Stimulated activated naive CD8-positive, alpha-beta T cell treated with anti-CD3 and anti-CD28 coated beads, Interleukin-15, Interleukin-2, amounts not matched to agents 100 U/mL and 50 U/mL, for 24 hours (primary cell): ENCODE measurements around the gene IFITM10.
"Not testable (repeated sequence)": the region's sequence is repeated elsewhere in the genome, so short reads cannot be mapped to it uniquely, and the experiment has no call there.

ENCODE experiments used
- ATAC-seq: fragments of 150-1000 bp; cut with Tn5 transposase; one replicate; pipeline ENCODE4 v1.10.0; 2021
- DNase-seq: peaks from one replicate; pipeline ENCODE4 v3.0.0; 2021

The IFITM10 gene

GRCh38 chr11:1778141-1778911 lies 27.9 kb upstream of the IFITM10 start:
- DNase-seq (no peak), ATAC-seq (no peak)

- ATAC-seq (no peak), DNase-seq (no peak)
These were observed 27.3 kb upstream of the IFITM10 start for GRCh38 chr11:1777737-1778136.

DNA sequence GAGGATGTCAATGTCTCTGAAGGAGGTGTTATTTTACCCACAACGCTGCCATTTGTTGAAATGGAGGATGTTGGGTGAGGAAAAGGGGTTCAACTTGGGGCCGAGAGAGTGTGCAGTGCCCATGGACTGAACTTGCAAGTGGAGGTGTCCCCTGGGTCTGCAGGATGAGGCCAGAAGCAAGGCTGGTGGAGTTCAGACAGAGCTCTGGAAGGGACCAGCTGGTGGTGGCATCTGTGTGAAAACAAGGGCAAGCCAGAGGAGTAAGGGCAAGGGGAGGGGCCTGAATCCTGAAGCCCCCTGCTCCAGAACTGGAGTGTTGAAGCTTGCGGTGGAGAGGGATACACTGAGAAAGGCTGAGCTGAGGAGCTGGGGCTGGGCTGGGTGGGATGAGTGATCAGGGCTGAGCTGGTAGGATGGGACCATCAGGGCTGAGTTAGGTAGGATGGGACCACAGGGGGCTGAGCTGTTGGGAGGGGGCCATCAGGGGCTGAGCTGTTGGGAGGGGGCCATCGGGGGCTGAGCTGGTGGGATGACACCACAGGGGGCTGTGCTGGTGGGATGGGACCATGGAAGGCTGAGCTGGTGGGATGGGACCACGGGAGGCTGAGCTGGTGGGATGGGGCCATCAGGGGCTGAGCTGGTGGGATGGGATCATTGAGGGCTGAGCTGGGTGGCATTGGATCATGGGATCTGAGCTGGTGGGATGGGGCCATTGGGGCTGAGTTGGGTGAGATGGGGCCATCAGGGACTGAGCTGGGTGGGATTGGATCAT lies 26.7 kb upstream of the IFITM10 start:
- ATAC-seq = no peak
- no peak for DNase-seq

- no peak for ATAC-seq
- DNase-seq = no peak
These were observed 26.0 kb upstream of the IFITM10 start for GRCh38 chr11:1776331-1776851.

DNA sequence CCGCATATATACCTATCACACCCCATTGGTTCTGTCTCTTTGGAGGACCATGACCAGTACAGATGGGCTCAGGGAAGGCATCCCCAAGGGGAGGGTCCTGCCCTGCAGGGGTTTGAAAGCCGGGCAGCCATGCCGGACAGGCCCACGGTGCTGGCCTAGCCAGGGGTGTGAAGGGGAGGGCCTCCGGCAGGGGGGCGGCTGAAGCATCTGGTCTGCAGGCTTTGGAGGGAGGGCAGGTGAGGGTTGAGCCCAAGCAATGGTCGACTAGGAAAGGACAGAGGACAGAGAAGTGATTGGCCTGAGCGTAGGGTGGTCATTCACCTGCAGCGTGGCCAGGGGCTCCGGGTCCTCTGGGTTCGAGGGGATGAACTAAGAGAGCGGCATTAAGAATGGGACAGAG lies 24.5 kb upstream of the IFITM10 start:
- ATAC-seq (no peak), DNase-seq (no peak)

DNA sequence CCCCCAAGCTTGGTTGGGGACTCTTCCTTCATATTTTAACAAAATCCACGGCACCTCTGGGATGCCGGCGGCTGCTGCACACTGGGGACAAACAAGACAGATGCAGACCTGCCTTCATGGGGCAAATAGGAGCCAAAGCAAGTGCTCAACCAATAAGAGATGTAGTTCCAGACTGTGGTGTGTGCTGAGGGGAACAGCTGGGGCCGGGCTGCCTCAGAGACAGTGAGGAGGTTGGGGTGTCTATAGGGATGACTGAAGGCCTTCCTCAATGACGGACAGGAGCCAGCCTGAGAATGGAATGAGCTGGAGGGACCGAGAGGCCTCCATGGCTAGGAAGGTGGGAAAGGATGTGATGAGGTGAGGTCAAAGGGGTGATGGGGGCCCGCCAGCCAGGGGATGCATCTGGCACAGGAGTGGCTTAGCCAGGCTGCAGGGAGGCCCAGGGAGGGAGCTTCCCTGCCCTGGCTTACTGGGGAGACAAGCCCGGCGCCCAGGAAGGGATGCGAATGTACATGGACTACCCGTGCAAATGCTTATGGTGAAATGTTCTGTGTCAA lies 23.7 kb upstream of the IFITM10 start:
- DNase-seq = no peak
- ATAC-seq = no peak

- DNase-seq (no peak), ATAC-seq (no peak)
These were observed 23.0 kb upstream of the IFITM10 start for GRCh38 chr11:1773131-1773993.

GRCh38 chr11:1772270-1773130 lies 22.1 kb upstream of the IFITM10 start:
- peak; percentile 88 for ATAC-seq
- peak; percentile 59 for DNase-seq

DNA sequence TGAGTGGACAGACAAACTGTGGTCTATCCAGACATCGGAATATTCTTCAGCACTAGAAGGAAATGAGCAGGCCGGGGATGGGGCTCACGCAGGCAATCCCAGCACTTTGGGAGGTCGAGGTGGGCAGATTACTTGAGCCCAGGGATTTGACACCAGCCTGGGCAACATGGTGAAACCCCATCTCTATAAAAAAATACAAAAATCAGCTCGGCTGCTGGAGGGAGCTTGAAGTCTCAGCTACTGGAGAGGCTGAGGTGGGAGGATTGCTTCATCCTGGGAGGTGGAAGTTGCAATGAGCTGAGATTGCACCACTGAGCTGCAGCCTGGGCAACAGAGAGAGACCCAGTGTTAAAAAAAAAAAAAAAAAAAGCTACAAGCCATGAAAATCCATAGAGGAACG lies 21.3 kb upstream of the IFITM10 start:
- no peak for DNase-seq

DNA sequence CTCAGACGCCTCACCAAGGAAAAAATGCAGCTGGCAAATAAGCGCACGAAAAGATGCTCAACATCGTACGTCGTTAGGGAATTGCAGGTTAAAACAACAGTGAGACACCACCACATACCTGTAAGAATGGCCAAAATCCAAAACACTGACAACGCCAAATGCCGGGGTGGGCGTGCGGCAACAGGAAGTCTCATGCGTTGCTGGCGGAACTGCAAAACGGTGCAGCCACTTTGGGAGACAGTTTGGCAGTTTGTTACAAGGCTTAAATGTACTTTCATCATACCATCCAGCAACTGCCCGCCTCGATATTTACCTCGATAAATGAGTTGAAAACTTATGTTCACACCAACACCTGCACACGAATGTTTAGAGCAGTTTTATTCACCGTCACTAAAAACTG lies 20.9 kb upstream of the IFITM10 start:
- ATAC-seq (no peak), DNase-seq (no peak)

More for the DNA sequence above, 21.3 kb upstream of the IFITM10 start:
- ATAC-seq = no peak

- DNase-seq (no peak), ATAC-seq (no peak)
These were observed 20.1 kb upstream of the IFITM10 start for GRCh38 chr11:1770528-1770927.

DNA sequence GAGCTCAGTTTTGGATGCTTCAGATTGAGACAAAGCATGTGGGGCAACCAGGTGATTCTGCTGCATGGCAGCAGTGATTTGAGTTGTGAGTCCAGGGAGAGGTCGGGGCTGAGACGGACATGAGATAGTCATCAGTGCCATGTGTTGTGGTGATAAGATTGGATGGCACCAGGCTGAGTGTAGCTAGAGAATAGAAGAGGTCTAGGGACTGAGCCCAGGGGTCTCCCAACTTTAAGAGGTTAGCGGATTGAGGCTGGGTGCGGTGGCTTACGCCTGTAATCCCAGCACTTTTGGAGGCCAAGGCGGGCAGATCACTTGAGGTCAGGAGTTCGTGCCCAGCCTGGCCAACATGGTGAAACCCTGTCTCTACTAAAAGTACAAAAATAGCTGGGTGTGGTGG lies 19.7 kb upstream of the IFITM10 start:
- no peak for DNase-seq
- no peak for ATAC-seq

DNA sequence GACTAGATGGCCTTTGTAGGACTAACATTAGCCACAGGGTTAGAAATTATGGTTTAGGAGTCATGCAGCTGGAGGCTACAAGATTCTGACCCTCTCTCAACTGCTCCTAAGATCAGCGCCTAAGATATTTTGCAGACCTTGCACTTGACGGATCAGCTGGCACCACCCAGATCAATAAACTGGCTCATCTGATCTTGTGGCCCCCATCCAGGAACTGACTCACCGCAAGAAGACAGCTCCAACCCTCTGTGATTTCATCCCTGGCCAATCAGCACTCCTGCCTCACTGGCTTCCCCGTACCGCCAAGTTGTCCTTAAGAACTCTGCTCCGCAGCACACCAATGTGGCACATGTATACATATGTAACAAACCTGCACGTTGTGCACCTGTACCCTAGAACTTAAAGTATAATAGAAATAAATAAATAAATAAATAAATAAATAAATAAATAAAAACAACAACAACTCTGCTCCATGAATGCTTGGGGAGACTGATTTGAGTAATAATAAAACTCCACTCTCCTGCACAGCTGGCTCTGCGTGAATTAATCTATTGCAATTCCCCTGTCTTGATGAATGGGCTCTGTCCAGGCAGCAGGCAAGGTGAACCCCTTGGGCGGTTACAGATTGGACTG lies 19.0 kb upstream of the IFITM10 start:
- DNase-seq = peak; percentile 3
- not testable (repeated sequence) for ATAC-seq

- ATAC-seq (no peak), DNase-seq (no peak)
These were observed 17.7 kb upstream of the IFITM10 start for GRCh38 chr11:1768141-1768469.

- no peak for ATAC-seq
- peak; percentile 3 for DNase-seq
These were observed 17.2 kb upstream of the IFITM10 start for GRCh38 chr11:1767399-1768140.

DNA sequence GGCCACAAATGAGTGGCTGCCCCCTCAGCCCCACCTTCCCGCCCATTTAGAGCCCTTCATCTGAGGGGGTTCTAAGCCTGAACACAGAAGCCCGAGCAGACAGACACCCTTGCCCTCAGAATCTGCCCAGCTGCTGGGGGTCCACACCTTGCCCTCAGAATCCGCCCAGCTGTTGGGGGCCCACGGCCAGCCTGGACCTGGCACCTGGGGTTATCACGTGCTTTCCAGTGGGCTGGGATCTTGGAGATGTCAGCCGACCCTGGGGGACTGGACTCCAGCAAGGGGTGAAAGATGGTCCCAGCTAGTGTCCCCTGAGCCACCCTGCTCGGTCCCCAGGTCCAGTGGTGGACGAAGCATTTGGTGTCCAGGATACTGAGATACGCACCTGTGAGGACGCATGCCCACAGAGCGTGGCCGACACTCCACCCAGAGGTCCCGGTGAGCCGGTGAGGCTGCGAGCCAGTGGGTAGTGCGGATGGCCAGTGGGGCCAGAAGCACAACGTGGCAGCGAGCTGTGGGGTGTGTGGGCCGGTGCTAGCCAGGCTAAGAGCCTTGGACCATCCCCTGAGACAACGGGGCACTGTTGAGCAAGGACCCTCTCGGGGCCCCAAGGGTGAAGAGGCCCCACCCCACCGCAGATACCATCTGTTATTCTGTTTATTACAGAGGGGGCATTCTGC lies 16.5 kb upstream of the IFITM10 start:
- ATAC-seq = no peak
- peak; percentile 2 for DNase-seq

DNA sequence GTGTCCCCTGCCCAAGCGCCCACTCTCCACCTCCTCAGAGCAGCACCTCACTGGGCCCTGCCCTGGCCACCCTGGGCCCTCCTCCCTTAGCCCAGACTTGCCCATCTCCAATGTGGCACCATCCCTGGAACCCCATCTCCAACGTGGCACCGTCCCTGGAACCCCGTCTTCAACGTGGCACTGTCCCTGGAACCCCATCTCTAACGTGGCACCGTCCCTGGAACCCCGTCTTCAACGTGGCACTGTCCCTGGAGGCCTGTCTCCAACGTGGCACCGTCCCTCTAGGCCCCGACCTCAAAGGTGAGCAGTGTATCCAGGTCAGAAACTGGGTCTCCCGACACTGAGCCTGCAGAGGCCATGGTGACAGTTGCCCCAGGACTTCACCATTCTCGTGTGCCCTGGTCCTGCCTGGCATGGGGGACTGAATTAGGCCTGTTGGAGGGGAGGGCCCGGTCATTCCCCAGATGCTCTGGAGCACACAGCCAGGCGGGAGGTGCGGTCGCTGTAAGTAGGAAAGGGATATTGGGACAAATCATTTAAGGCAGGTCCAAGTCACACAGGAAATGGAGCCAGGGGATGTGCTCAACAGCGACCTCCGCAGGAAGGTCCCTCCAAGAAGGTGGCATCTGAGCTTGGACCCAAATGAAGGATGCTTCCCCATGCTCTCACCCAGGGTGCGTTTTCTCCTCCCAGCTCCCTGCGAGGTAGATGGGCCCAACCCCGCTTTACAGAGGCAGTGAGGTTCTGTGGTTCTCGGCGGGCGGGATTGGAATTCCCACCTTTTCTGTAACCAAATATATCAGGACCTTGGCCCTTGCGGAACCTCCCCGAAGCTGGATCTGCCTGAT lies 15.7 kb upstream of the IFITM10 start:
- no peak for ATAC-seq
- DNase-seq = no peak
